GM12874 (cell line): ENCODE results near the gene SRSF5.

Source experiments
- TF ChIP-seq, protein P1 (sequence below): IDR thresholded peaks from 2 replicates; pipeline ENCODE4 v1.5.1; 2011; ENCODE audit warnings: low read depth, mild to moderate bottlenecking, control low read depth, low read length, moderate library complexity; ENCODE audit not compliant: insufficient read depth

The SRSF5 gene

DNA sequence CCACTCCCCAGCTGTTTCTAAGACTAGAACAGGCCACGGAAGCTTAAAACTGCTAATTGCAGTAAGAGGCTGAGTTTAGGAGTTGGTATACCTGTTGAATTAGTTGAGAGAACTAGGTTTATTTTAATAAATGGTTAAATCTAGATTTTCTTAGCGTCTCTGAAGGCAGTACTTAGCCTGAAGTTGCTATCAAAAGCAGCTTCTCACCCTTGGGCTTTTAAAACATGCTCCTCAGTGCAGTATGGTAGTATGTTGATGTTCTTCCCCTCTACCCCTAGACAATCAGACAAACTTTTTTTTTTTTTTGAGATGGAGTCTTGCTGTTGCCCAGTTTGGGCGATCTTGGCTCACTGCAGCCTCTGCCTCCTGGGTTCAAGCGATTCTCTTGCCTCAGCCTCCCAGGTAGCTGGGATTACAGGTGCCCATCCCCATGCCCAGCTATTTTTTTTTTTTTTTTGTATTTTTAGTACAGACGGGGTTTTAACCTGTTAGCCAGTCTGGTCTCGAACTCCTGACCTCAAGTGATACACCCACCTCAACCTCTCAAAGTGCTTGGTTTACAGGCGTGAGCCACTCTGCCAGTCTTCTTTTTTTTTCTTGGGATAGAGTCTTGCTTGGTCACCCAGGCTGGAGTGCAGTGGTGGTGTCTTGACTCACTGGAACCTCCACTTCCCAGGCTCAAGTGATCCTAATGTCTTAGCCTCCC is 6.8 kb downstream of the SRSF5 start:
- TF ChIP-seq, protein P1, sequence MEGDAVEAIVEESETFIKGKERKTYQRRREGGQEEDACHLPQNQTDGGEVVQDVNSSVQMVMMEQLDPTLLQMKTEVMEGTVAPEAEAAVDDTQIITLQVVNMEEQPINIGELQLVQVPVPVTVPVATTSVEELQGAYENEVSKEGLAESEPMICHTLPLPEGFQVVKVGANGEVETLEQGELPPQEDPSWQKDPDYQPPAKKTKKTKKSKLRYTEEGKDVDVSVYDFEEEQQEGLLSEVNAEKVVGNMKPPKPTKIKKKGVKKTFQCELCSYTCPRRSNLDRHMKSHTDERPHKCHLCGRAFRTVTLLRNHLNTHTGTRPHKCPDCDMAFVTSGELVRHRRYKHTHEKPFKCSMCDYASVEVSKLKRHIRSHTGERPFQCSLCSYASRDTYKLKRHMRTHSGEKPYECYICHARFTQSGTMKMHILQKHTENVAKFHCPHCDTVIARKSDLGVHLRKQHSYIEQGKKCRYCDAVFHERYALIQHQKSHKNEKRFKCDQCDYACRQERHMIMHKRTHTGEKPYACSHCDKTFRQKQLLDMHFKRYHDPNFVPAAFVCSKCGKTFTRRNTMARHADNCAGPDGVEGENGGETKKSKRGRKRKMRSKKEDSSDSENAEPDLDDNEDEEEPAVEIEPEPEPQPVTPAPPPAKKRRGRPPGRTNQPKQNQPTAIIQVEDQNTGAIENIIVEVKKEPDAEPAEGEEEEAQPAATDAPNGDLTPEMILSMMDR = no peak

DNA sequence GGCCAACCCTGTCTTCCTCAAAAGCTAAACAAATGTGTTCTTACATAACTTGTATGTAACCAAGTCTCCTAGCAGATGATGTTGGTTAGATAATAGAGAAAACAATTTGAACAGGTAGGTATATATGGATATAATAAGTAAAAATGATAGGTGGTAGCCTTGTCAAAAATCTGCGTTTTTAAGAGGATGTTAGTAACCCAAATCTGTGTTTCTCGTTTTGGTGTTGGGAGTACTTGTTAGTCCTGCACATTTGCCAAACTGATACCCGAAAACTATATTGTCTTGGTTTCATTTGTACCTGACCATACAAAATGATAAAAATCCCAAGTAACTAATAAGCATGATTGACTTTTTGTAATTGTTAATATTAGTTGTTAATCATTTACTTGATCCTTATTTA is 8.1 kb downstream of the SRSF5 start:
- TF ChIP-seq, protein P1 = no peak

DNA sequence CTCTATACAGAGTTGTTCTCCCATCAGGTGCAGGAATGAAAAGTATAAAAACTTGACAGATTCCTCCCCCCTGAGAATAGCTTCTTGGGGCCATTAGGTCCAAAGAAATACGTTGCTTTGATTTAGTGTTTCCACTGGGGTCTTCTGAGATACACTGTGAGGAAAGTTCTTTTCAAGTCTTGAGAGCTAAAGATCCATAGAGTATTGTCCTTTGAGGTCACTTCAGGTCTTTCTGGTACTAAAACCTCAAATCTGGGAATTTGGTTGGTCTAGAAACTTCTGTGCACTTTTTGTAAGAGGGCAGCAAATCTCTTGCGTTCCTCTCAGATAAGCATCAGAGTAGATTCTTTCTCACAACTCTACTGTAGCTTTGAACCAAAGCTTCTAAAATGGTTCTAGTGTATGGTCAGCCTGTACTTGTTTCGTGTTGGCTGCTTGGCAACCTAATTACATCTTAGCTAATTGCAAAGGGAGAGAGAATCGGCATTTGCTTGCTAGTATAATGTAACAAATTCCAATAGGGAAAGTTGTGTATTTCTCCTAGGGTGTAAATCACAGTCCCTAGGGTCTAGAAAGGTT is 10.0 kb downstream of the SRSF5 start:
- TF ChIP-seq, protein P1 = no peak

DNA sequence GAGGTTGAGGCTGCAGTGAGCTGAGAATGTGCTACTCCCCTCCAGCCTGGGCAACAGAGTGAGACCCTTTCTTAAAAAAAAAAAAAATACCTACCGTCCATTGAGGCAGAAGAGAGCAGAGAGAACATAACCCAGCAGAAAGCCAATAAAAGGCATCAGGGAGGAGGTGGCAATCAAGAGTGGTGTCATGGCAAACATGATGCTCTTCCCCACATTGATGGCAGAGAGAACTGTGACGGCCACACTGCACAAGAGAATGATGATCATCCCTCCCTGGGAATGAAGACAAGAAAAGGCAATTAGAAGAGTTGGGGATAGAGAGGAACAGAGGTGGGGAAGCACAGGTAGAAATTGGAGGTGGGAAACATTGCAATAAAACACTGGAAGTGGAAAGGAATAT is 12.1 kb downstream of the SRSF5 start:
- TF ChIP-seq, protein P1 = no peak

DNA sequence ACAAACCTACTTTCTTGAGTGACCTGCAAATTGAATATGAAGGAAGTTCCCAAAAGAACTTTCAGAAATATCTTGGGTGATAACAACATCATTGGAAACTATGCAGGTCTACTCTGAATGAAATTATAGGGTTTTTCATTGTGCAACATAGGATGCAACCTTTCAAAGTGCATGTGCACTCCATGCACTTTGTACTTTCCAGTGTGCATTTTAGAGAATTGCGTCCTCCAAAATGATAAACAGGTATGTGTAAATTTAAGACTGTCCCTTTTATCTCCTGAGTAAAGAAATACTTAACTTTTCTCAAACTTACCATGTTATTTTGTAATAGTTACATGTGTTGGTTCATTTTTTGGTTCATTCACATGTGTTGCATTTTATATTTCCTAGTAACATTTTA is 13.2 kb downstream of the SRSF5 start:
- TF ChIP-seq, protein P1 = no peak

DNA sequence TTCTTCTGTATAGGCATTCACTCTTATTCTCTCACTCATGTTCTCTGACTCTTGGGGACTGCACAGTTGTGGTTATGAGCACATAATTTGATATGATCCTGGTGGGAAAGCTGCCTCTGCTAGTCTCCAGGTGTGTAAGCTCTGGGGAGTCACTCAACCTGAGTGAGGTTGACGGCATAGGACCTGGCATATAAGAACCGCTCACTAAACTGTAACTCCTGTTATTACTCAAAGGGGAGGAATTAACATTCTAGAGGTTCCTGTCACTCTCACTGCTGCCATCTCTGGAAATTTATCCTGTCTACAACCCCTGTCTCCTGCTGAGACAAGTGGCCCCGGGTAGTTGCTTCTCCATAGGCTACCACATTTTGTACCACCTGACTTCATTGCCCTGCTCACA is 14.0 kb downstream of the SRSF5 start:
- TF ChIP-seq, protein P1 = no peak

DNA sequence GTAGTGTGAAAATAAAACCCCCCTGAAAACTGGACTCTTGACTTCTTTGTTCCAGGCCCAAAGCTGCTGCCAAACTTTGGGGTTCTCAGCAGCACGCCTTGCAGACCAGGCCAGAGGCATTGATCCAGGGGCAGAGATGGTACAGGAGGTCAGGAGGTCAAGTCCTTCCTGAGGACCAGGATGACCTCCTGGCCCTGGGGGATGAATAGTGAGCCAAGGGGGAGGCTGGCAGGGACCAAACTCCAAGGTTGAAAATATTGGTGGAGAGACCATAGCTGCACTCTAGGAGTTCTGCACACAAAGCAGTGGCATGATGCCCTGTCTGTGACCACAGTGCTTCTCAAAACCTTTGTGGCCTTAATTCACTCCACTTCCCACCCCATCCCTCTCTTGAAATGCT is 18.0 kb downstream of the SRSF5 start:
- TF ChIP-seq, protein P1 = no peak
